NCI-H345 treated with DMSO at 0.1 percent for 48 hours (cell line): Measurements from ENCODE around the gene ESPNL.

ENCODE experiments used
- DNase-seq: peaks from one replicate; lab custom pipeline; 2025; ENCODE audit not compliant: unreplicated experiment; lab: John Stamatoyannopoulos, UW

ESPNL gene

DNA sequence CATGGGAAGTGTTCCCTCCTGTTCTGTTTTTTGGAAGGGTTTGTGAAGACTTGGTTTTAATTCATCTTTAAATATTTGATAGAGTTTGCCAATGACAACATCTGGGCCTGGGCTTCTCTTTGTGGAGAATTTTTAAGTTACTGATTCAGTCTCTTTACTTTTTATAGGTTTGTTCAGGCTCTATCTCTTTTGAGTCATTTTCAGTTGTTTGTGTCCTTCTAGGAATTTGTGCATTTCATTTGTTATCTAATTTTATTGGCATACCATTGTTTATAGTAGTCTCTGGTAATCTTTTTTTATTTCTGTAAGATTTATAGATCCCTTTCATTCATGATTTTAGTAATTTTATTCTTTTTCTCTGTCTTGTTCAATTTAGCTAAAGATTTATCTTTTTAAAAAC lies 24.7 kb upstream of the ESPNL start:
- DNase-seq: no peak

DNA sequence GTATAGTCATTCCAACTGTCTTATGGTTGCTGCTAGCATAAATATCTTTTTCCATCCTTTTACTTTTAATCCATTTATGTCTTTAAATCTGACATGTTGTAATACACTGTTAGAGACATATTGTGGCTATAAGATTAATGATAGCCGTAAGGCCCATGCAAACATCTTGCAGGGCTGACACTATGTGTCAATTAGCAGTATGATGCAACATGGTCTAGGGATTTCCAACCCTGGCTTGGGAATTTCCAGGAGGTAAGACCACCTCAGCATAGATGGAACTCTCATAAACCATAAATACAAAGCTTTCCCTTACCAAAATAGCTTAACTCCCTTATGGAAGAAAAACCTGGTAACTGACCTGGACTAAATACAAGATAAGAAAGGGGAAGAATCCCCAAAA lies 22.8 kb upstream of the ESPNL start:
- DNase-seq: no peak

DNA sequence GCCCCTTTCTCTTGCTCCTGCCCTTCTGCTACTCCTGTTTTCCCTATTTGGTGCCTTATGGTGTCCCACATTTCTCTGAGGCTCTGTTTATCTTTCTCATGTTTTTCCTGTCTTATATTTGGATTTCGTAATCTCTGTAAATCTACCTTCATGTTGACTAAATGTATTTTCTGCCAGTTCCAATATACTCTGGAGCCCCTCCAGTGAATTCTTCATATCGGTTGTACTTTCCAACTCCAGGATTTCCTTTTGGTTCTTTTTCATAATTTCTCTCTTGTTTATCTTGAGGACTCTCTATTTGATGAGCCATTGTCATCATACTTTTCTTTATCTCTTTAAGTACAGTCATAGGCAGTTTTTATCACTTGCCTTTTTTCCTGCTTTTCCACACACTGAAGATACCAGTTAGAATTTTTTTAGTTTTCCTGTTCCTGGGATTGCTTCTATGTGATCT lies 20.2 kb upstream of the ESPNL start:
- DNase-seq: no peak

DNA sequence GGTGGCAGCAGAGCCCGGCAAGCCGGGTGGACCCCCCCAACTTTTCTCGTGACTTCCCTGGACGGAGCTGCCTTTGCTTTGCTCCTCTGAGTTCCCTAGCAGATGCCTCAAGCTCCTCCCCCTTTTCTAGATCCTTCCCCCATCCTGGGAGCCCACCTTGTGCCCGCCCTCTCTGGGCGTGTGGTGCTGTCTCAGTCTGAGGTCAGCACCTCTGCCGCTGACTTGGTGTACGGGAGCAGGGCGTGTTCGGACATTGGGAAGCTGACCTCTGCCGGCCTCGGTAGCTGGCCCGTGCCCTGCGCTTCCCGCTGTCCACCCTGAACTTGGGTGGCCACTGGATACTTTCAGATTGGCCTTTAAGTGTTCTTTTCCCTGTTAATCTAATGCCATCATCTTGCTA lies 19.6 kb upstream of the ESPNL start:
- DNase-seq: no peak

DNA sequence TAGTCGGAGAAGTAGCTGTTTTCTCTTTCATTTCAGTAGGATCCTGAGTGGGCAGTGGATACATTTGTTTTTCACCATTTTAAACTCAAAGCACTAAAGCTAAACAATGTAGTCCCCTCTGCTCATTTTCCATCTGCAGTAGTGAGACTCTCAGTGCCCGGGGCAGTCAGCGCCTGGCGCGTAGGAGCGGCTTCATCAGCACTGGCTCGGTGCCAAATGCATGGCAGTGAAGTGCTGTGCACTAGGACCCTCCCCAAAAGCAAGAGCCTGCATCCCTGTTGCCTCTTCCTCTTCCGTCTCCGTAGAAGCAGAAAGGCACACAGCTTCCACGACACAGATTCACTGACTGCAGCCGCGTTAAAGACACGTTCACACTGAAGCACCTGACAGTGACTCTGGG lies 19.0 kb upstream of the ESPNL start:
- DNase-seq: peak; percentile 39

DNA sequence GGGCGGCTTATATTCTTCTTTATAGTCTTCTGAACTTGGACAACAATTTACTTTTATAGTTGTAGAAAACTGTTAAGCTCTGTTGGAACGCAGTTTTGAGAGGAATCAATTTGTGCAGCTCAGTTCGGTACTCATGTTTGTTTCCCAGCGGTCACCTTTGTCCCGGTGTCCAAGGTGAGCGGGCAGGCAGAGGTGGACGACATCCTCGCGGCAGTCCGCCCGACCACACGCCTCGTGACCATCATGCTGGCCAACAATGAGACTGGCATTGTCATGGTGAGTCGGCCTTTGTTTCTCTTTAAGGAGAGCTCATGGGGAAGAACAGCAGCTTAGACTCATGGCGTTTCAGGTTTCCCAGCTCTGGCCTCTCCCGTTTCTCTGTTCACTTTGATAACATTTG lies 18.6 kb upstream of the ESPNL start:
- DNase-seq: no peak

DNA sequence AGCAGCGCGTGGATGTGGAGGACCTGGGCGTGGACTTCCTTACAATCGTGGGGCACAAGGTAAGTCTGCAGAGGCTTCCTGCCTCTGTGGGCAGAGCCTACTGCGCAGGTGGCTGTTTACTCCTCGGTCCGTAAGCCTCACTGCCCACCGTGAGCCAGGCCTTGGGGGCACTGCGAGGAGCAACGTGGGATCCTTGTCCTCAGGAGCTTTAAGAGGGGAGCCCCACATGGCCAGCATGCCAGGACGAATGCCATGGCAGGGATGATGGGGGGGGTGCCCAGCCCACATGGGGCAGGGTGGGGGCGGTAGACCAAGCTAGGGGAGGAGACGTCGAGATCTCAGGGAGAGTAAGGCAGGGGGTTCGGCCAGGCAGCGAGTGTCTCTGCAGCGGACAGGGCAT lies 18.0 kb upstream of the ESPNL start:
- DNase-seq: no peak

DNA sequence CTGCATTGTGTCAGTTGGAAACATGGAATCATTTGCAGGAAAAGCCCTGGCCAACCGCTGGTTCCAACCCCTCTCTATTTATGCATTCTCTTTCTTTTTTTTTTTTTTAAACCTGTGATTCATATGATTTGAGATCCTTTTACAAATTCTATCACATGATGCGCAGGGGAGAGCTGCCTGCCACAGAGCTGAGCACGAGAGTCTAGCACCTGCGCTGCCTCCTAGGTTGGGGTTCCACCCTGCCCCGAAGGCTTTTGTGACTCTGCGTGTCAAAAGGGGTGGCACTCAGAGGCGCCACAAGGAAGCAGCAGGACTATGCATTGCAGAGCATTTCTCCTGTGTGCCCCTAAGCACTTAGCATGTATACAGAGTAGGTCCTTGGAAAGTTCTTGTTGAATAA lies 17.3 kb upstream of the ESPNL start:
- no peak for DNase-seq

DNA sequence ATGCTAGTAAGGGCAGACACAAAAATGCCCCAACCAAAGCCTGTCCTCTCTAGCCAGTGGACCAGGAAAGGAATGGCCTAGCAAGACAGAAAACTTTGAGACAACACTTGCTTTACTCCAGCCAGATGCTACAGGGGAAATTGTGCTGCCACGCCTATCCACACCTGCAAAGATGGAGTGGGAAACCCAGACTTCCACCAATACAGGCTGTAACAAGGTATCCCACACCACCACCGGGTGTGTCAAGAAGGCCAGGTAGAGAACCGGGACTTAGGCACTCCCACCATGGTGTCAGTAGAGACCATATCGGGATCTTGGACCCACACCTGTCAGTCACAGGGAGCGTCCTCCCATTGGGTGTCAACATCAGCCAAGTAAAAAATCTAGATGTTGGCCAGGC lies 16.2 kb upstream of the ESPNL start:
- no peak for DNase-seq

DNA sequence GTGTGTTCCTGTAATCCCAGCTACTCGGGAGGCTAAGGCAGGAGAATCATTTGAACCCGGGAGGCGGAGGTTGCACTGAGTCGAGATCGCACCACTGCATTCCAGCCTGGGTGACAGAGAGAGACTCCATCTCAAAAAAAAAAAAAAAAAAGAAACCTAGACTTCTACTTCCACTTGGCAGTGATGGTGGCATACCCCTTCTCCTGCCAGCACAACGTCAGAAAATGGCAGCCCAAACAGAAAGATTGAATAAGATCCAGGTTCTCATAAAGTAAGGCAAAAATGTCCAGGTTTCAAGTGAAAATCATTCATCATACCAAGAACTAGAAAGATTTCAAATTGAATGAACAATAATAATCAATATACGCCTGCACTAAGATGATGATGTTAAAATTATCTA lies 15.4 kb upstream of the ESPNL start:
- no peak for DNase-seq

DNA sequence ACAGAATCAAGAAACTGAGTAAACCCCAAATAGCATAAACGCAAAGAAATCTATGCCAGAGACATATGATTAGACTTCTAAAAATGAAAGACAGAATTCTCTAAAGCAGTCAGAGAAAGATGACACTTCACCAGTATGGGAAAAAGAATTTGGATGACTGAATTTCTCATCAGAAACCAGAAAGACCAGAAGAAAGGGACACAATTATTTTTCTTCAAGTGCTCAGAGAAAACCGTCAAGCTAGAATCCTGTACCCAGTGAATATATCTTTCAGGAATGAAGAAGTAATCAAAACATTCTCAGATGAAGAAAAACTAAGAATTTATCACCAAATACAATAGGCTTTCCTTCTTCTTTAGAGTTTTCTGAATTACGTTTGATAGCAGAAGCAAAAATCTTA lies 14.2 kb upstream of the ESPNL start:
- DNase-seq: no peak

DNA sequence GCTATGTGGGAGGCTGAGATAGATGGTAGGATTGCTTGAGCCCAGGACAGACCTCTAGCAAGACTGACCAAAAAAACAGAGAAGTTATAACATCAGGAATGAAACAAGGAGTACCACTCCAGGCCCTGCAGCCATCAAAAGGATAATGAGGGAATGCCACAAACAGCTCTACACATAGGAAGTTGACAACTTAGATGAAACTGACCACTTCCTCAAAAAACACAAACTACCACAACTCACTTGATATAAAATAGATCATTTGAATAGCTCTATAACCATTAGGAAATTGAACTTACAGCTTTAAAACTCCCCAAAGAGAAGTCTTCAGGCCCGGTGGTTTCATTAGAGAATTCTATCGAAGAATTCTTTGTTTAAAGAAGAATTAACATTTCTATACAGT lies 12.9 kb upstream of the ESPNL start:
- DNase-seq: no peak

DNA sequence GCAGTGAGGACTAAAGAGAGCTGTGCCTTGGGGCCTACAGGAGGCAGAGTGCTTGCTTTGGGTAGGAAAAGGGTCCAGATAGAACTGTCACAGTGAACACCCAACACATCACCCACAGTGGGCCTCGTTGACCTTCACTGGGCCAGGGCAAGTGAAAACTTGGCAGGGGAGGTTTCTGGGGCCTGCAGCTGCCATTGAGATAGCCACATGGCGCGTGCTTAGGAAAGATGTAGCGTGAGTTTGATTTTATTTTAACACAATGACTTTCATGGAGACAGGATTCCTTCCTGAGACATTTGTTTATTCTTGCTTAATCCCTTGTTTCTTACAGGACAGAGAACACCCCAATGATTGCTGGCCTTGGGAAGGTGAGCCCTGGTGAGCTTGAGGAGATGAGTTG lies 9.3 kb upstream of the ESPNL start:
- no peak for DNase-seq

DNA sequence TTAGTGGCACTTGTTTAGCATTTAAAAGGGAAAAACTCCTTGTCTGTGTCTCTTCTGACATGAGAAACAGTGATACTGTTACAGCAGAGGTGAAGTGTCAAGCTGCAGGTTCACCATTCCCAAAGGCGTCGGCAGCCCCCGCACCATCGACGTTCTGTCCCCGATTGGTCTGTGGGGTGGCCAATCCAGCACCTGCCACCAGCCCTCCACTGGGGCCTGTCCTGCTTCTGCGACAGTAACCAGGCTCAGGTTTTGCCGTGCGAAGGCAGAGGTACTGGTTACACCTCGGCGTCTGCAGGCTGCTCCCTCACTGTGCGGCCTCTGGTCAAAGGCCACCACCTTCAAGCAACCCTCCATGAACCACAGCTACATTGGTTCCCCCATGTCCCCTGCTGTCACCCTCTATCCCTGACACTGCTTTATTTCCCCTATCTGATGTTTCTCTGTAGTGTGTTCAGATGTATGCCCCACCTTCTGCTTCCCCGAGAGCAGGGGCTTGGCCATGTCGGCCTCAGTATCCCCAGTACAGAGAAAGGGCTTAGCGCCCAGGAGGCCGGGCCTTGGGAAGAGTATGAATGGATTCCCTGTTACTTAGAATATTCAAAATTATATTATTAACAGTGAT lies 8.6 kb upstream of the ESPNL start:
- DNase-seq: no peak

DNA sequence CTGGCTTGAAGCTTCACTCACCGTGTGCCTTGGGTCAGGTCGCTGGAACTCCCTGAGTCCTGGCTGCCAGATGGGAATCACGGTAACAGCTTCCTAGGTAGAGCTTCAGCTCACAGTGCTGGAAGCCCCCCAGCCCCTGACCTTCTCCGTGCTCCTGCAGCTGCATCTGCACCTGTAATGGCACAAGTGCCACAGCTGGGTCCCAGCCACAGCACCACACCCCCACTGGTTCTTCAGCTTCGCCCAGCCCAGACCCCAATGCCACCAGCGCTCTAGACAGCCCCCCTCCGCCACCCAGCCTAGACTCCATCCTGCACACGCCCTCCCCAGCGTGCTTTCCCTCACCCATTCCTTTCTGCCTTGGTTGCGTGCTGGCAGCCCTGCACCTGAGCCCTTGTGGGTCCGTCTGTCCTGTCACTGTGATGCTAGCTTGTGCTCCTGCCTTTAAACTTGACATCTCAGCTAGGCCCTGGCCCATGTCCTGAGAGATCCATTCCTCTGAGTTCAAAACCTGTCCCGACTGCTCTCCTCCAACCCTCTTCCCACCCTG lies 7.6 kb upstream of the ESPNL start:
- DNase-seq: no peak

DNA sequence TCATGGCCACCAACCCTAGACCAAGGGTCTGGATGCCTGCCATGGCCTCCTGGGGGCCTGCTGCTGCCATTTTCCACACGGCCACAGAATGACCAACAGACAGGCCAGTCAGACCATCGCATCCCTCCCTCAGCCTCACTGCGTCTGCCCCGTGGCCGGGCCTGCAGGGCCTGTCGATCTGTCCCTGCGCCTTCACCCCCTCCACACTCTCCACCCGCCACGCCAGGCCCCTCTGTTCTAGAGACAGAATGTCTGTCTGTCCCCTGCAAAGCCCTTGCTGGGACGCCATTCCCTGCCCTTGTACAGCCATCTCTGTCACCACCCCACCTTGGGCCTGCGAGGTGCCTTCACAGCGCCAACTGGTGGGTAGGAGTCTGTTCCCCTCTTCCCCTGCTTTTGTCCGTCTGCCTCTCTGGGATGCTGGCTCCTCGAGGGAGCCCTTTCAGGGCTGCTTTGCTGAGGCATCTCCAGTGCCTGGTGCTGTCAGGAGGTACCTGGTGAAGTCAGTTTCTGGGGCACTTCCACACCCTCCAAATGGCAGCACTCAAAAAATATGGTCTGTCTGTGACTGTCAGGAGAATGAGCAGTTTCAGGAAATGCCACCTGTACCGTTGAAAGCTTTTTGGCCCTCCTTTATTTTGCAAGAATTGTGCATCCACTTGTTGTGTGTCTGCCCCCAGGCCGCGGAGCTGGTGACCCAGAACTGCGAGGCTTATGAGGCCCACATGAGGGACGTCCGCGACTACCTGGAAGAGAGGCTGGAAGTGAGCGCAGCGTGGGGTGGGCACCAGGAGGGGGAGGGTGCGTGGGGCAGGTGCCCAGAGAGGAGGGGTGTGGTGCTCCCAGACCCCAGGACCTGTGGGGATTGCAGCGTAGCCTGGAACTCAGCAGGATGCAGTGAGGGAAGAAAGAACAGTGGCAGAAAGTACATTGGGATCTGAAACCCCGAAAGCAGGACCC lies 6.7 kb upstream of the ESPNL start:
- DNase-seq: no peak

DNA sequence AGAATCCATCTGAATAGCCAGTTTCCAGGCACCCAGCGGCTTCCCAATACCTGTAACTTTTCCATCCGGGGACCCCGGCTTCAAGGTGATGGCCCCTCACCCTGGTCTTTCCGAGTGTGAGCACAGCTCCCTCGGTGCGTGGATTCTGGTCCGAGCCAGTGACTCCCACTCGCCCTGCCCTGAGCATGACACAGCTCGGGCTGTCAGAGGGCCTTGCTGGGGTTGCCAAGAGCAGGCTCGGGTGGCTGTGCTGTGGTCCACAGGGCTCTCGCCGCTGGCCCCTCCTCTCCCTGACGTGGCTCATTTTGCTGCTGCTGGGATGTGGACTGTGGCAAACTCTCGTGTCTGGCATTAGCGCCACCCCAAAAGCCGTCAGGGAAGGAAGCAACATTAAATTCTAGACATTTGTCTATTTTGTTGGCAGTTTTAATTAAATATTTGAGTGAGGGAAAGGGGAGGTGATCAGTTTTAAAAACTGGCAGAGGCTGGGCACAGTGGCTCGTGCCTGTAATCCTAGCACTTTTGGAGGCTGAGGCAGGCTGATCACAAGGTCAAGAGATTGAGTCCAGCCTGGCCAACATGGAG lies 5.6 kb upstream of the ESPNL start:
- DNase-seq: no peak

DNA sequence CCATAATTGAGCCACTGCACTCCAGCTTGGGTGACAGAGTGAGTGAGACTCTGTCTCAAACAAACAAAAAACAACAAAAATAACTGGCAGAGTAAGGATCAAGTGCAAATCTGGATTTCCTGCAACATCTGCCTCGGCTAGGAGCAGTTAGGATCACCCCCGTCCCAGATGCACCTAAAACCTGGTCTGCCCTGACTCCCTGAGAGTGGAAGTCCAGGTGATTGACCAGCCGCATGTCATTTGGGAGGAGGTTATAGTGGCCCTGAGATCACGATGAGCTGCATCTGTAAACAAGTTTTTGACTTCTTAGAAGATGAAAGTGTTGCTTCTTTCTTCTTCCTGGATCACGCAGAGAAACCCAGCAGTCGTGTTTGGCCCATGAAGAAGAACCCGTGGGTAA lies 5.0 kb upstream of the ESPNL start:
- DNase-seq: no peak

DNA sequence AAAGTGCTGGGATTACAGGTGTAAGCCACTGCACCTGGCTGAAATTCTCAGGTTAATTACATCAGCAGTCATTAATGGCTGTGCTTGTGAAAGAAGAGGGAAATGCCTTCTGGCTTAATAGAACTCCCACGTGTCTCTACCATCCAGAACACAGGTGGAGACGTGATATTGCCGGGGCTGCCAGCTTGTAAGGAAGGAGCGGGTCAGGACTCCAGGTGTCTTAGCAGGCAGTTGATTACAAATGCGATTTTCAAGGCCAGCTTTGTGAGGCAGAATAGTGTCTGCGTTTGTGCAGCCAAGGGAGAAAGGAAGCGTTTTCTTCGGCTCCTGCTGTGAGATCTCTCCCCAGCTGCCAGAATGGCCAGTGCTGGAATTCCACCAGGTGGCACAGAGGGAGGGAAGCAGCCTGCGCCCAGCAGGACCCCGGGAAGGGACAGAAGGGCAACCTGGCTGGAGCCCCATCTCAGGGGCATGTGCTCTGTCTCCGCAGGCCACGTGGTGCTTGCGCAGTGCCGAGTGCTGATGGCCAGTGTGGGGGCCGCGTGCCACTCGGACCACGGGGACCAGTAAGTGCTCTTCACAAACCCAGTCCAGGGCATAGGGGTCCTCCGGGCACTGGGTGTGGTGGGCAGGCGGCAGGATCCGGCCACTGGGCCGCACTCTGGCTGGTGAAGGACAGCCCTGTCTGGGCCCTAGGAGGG lies 3.7 kb upstream of the ESPNL start:
- DNase-seq: no peak

DNA sequence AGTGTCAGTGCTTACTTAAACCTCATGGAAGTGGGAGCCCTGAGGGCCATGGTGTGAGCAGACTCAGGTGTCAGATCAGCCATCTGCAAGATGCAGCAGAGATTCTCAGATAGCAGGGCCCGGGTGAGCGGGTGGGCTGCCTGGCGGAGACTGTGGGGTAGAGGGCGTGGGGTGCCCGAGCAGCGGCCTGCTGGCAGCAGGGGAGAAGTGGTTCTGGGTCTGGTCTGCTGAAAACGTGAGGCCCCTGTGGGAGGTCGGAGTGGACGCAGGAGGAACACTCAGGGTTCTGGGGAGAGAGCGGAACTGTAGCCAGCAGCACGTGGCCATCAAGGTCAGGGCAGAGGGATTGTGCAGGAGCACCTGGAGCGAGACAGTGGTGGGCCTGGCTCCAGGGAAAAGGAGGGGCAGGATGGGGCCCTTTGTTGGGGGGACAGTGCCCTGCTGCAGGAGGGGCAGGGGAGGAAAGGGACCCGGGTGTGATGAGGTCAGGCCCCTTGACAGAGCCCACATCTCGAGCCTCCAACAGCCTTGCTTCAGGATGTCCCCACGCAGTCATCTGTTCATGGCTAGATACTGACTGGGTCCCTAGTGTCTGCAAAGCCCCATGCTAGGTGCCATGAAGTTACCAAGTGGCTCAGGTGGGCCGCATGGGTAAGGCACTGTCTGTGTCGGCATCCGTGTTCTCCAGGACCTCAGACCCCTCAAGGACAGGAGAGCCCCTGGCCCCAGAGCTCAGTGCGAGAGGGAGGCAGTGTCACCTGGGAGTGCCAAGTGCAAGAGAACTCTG lies 2.7 kb upstream of the ESPNL start:
- no peak for DNase-seq
